ENCODE data around the gene FAM240B. TPM values are rescaled to one million over a fixed set of nuclear protein-coding genes. Genes with fewer than 3 reads are reported as not detected.
A peak's percentile ranks its signal among the peaks of the same experiment; 100 is the strongest.

The FAM240B gene
- not detected in 2 replicates for total RNA-seq
- not detected for polyA plus RNA-seq (2012)

DNA sequence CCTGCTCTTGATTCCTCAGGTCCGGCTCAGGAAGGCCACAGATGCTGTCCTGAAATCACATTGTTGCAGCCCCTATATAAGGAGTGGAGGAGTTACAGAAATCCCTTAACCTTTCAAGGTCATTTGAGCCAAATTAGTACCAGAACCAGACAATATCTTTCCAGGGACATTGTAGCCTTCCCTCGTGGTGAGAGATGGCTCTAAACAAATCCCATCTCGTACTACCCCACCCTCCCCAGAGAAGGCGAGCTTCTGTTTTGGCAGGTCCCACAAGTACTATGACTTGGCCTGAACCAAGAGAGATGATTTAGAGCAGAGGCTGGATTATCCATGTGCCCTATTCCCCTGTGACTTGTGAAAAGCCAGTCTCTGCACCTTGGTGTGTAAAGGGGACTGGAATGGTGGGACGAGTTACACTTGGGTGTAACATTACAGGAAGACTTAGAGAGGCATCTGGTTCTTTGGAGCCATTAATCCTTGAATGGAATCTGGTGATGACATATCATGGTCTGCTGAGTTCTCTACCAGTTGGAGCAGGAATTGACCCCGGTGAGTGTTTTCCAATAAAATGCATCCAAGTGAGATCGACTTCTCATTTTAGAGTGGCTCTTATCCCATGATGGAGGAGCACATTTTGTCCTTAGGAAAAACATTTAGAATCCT lies at the start of gene FAM240B:
FAM240B (minus strand) TSS at position 51 of the 663 bp plus-strand sequence. CDS start 16,134 bp downstream, outside the sequence.
- DNase-seq (ENCODE audit: low read depth) = no peak

DNA sequence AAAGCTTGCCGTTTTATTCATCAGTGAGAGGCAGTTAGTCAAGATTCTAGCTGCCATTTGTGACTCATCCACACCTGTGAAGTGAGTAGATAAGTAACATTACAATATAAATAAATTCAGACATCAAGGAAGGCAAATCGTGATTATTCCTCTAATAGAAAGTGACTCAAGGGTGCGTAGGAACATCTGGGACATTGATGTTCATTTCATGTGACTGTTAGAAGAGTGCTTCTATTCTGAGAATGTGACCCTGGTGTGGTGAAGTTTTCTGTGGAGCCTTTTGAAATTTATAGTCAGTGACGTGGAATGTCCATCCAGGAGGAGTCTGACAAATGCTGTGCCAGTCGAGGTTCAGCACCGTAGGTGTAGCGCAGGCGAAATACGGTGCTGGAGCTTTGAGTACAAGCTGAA lies 48.4 kb upstream of the FAM240B start:
- peak; percentile 5 for DNase-seq (ENCODE audit: low read depth)

DNA sequence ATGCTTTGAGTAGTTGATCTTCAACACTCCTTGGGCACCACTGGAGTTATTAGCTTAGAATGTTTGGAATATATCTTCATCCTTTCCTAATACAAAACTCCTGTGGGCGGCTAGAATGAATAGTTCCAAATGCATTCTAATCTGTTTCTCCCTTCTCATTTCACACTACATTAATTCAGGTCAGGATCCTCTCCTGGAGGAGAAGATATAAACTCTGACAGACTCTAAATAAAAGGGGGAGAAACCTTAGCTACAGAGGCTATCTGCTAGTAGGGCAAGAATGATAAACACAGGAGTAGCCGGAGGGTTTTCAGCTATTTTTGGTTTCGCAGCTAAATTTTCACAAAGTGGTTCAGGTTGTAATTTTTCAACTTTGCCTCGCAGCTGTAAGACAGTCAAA lies 45.2 kb upstream of the FAM240B start:
- DNase-seq (ENCODE audit: low read depth) = no peak

DNA sequence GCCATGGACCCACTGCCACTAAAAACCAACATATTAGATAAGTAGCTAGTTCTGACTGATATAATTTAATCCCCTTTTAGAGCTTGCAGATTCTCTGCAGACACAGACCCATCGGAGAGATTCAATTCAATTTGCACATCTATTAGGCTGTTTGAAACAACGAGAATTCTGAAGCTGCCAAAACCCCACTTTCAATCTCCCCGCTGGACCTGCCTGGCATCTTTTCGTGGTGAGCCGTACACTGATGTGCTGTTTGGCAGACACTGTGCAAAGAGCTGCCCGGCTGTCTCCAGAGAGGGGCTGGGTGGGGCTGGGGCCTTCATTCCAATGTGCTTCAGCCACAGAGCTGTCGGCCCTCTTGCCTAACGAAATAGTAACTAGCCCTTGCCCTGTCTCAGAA lies 42.1 kb upstream of the FAM240B start:
- peak; percentile 11 for DNase-seq (ENCODE audit: low read depth)

DNA sequence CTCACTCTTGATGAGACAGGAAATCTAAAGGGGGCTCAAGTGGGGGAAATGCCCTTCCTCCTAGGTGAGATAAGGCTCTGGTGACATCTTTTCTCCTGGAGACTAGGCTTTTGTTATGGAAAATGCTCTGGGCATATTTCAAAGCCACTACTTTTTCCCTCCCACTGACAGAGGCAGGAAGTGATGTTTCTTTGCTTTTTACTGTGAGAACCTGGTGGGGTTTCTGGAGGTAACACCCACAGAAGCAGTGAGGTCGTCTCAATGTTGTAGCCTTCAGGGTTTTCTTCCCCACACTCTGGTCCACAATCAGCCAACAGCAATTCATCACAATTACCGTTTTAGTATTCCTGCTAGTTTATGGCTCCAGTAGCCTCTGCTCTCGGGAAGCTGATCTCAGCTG lies 41.4 kb upstream of the FAM240B start:
- no peak for DNase-seq (ENCODE audit: low read depth)

DNA sequence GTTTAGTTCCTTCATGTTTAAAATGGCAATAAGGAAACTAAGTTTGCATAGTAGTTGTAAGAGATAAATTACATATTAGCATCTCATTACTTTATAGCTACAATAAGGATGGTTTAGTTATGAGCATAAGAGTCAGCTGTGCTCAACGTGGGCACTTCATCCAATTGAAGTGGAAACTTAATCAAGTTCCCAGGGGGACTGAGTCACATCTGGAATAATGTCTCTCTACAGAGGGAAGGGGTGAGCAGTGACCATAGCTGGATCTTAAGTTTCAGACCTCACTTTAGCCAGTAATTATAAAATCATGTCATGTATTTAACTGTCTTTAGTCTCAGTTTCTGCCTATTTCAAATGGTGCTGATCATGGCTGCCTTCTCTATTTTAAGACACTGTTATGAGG lies 36.8 kb upstream of the FAM240B start:
- DNase-seq (ENCODE audit: low read depth) = peak; percentile 13

DNA sequence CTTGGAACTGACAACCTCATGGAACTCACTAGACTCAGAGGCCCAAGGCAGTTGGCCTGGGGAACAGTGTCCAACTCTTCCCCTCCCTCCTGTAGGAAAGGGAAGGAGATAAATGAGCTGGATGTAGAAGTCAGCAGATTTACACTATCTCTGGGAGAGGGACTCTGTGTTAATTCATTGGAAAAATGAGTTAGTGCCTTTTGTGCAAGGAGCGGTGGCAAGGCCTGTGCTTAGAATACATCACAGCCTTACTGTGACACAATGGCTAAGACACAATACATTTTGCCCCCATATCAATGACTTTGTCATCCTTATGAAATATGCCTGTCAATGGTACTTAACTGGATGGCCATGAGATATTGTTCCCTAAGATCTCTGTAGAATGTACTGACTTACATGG lies 28.0 kb upstream of the FAM240B start:
- no peak for DNase-seq (ENCODE audit: low read depth)

DNA sequence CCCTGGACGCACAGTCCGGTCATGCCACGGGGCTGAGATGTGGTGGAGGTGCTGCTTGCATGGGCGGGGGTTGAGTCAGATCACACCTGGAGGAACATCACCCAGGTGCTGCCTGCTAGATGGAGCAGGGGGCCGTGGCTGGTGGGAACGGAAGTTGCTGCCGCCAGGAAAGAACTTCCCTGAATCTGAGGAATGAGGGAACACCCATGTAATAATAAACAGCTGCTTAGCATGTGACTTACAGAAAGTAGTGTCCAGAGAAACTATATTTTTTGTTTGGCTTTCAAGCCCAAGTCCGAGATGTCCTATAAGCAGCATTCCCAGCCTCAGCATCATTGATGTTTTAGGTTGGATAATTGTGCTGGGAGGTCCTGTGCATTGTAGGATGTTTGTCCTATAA lies 27.1 kb upstream of the FAM240B start:
- no peak for DNase-seq (ENCODE audit: low read depth)

DNA sequence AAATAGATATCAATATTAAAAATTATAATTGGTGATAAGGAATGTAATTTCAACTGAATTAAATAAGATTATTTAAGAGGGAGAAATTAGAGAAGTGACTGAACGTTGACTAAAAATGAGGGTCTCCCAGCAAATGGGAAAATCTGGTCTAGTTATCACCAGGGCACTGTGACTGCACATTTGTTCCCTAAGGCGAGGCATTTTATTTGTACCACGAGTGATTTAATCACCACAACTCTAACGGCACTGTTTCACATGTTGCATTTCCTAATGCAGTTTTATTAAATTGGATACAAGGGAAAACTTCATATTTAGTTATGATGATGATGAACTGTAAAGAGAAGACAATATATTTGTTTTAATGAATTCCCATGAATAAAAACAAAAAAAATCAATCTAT lies 26.4 kb upstream of the FAM240B start:
- no peak for DNase-seq (ENCODE audit: low read depth)

DNA sequence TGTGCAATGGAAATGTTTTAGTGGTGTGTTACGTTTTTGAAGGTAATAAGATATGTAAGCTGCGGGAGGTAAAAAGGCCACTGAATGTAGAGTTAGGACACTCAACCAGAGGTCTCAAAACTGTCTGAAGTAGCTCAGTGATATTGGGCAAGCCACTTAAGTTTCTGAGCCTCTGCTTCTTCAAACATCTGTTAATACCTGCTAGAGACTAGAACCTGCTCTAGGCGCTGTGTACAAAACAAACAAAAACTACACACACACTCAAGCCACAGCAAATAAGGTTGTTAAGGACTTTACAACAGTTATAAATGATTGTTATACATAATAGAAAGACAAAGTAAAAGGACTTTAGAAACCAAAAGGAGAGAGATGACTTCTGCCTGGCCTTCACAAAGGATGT lies 24.6 kb upstream of the FAM240B start:
- DNase-seq (ENCODE audit: low read depth) = no peak

DNA sequence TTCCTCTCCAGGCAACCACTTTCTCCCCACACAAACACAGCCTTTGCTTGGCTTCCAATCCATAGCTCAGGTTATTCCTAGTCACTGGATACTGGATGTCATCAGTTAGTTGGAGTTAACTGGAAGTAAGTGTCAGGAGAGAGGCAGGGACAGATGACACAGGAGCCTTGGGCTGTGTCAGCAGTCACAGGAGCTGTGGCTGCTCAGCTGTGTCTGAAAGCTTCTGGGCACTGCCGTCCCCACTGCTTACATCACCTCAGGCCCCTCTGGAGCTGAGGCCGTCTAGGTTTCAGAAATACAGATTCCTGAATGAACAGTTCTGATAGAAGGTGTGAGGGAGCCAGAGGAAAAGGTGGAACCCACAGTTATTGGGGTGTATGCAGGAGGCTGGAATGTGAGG lies 17.3 kb upstream of the FAM240B start:
- peak; percentile 22 for DNase-seq (ENCODE audit: low read depth)

DNA sequence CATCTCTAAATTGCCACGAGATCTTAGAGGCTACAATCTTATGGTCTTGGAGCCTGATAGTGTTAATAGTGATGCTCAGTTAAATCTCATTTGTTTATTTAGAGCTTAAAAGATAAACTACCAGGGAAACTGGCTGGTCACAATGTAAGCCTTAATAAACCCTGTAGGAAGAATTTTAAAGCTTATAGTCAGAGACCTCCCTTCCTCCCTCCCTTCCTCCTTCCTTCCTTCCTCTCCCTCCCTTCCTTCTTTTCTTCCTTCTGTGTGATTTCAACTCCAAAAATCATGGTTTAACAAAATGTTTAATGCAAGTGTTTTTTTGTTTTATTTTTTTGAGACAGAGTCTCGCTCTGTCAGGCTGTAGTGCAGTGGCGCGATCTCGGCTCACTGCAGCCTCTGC lies 14.9 kb upstream of the FAM240B start:
- DNase-seq (ENCODE audit: low read depth) = no peak

DNA sequence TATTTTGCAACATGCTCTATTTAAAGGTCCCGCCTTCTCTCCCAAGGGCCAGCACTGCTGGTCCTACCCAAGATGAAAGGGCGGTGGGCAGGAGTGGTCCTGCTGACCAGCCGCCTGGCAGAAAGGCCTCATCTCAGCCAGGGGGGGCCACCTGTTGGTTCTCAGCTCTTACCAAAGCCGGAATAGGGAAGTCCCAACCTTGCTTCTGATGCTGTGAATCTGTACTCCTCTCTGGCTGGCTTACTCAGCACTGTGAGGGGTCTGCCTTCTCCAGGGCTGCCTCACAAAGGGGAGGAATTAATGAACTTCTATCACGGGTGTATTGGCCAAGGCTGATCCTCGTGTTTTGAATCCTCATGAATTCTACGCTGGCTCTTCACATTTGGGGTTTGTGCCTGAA lies 13.6 kb upstream of the FAM240B start:
- DNase-seq (ENCODE audit: low read depth) = no peak

DNA sequence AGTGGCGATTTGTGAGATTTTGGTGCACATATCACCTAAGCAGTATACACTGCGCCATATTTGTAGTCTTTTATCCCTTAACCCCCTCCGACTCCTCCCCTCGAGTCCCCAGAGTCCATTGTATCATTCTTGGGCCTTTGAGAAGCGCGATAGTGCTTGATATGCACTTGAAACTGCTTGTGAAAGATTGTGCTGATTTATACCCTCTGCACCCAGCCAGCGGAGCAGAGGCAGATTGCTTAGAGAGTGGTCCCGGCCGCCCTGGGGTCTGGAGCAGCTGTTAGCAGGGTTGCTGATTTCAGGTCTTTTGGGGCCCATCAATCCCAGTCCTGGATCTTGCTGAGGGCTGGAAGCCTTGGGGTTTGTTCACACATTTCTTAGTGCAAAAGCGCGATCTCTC lies 13.0 kb upstream of the FAM240B start:
- no peak for DNase-seq (ENCODE audit: low read depth)

DNA sequence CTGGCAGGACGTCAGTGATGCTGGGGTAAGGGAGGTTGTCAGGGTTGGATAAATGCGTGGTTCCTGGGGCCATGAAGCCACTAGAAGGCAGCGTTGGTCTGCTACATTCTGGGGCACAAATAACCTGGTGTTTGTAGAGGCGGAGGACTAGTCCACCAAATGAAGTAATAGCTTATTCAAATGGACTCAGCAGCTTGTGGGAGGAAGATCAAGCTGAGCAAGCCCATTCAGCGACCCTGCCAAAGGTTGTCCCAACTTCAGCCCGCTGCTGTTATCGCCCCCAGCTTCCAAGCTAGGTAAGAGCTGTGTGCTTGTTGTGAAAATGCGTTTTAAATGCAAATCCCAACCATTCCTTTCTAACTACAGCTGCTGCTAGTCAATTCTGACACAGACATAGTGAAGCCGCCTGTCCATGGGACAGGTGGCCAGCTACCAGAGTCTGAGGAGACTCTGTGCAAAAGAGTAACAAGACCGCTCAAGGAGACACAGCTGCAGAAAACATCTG lies 7.6 kb upstream of the FAM240B start:
- DNase-seq (ENCODE audit: low read depth) = peak; percentile 47

DNA sequence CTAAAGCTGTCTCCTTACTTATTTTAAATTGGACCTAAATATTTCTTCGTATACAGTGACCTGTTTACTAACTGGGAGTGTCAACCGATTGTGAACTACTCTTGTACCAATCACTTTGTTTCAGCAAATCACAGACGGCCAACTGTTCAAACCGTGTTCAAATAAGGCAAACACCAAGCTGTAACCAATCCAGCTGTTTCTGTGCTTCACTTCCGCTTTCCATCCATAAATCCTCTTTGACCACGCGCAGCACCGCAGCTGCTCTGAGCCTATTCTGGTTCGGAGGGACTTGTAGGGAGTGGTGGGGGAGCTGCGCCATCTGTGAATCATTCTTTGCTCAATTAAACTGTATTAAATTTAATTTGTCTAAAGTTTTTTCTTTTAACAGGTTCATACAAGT lies 4.8 kb upstream of the FAM240B start:
- DNase-seq (ENCODE audit: low read depth) = peak; percentile 61

DNA sequence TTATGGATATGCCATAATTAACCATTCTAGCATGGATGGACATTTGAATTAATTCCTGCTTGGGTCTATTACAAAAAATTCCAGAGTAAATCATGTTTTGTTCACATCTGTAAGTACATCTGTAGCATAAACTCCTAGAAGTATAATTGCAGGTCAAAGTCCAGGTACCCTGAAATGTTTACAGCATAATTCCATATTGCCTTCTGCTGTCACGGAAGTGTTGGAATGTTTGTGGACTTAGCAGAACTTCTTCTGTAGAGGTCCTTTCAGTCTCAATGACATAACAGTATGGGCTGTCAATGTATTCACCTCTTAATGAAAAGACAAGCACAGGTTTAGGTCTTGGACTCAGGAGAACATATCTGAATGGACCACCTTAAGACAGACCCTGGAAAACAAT lies 1.8 kb downstream of the FAM240B start:
- DNase-seq (ENCODE audit: low read depth) = no peak

DNA sequence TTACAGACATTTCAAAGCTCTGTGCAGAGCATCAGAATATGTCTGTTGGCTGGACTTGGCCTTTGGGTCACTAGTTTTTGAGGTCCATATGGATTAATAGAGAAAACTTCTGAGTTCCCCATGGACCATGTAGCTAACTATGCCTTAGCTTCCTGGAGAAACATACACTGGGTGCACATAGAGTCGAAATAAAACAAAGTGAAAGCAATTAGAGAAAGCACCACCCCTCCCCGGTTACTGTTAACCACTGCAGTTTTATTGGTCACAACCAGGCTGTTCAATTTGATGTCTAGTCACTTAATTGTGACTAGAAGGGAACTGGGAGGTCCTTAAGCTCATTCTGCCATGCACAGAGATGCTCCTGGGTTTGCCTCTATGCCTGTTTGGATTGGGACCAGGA lies 4.2 kb downstream of the FAM240B start:
- DNase-seq (ENCODE audit: low read depth) = no peak

DNA sequence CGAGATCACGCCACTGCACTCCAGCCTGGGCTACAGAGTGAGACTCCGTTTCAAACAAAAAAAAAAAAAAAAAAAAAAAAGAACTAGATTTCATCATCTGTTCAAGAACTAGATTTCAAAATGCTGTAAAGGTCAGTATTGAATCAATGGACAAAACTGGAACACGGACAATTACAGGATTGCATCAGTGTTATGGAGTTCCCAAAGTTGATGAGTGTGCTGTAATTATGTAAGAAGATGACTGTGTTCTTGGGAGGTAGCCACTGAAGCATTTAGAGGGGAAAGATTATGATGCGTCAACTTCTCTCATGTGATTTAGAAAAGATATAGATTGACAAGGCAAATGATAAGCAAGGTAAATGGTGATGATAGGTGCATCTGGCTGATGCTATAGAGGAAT lies 6.5 kb downstream of the FAM240B start:
- peak; percentile 28 for DNase-seq (ENCODE audit: low read depth)

DNA sequence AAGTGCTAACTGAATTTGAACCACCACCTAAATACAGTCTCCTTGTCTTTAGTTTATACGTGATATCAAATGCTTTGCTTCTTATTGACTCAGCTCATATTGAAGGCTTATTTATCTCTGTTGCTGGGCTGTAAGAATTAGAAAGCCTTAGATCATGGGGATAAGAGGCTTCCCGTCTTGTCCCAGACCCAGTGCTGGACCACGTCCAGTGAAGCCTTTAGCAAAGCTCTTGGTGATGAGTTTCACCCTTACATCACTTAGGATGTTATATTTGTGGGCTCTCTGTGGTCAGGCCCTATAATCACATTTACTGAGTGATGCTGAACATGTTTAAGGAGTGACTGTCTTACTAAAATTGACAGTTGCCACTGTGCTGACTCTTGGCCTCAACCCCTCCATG lies 11.2 kb downstream of the FAM240B start:
- DNase-seq (ENCODE audit: low read depth) = peak; percentile 74

DNA sequence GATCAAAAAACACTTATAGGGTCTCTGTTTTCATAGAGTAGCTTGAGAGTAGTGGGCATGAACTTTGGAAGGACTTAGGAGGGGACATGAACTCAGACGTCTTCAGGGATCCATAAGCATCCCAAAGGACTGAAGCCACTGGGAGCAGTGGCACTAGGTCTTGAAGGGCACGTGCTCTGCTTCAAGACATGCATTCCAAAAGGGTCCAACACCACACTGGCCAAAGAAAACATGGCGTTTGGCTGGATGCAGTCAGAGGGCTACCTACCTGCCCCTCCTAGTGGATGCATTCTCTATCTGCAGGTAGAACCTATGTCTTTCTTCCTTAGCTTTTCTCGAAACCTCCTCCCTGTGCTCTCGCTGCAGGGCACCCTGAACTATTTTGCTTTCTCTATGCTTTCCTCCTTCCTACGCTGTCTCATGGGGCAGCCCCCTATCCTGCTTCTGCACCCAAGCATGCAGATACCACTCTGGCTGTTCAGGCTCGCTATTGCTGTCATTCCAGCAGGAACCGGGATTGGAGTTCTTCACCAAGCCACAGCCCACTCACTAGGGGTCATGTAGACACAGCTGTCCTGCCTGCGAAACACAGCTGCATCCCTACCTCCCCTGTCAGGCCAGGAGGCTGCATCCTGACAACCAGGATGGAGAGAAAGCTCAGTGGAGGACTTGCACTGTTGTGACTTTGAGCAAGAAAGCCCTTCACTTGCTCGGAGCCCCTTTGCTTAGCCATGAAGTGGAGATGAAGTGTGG lies 11.9 kb downstream of the FAM240B start:
- DNase-seq (ENCODE audit: low read depth) = no peak

DNA sequence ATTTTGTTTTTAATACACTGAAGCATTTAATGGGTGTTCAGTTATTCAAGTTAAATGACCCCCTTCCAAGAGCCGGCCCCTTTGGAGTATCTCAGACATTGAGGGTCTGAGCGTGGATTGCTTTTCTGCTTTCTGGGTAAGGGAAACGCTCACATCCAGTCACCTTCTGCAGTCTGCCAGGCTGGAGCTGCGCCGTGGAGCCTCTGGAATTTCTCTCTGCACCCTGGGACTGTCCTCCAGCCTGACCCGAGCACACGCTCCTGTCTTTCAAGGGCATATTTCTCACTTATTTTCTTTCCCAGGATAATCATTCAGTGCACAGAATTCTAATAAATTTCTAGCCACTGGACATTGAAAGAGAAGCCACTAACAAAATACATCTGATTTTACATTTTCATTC lies 13.4 kb downstream of the FAM240B start:
- DNase-seq (ENCODE audit: low read depth) = no peak

DNA sequence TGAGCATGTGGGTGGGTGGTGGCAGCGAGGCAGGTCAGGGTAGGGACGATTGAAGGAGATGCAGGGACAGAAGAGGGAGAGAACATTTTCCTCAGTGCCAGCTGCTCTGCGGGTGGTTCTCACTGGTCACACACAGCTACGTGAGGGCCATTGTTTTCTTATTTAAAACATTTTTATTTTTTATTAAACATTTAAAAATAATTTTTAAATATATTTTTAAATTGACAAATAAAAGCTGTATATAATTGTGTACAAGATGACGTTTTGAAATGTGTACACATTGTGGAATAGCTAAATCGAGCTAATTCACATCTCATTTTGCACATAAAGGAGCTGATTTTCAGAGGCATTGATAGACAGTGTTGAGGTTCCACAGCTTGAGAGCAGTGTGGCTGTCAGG lies 14.0 kb downstream of the FAM240B start:
- DNase-seq (ENCODE audit: low read depth) = no peak

Data from myocyte (in vitro differentiated cells).